ENCODE results near the gene TMEM132C.

The TMEM132C gene

DNA sequence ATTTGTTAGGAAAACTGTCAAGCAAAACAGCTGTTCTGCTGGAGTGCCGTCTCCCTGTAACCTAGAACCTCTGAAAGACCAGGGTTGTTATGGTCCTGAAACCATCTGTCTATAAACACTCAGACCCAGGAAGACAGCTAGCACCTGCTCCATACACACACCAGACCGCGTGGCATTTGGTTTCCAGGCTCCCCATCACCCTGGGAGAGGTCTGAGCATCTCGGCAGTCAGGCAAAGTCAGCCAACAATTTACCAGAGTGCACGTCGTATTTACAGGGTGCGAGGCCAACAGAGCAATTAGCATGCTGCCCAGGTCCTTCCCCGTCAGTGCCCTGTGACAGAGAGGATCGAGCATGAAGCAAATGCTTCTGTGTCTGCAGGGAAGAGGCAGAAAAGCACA is 284.3 kb downstream of the TMEM132C start:
- H3K36me3 ChIP-seq (ENCODE audit: control insufficient read depth in 5 of 5, insufficient read depth in 5 of 5, low read length in 5 of 5), result no peaks in the 10 kb centered on the region
- H3K9me3 ChIP-seq (ENCODE audit: control insufficient read depth in 5 of 5, low read length in 5 of 5), result peaks cover 0 to 4% (median 1%) of the 10 kb centered on the region in 5 donors
- peaks cover 0 to 9% (median 0%) of the 10 kb centered on the region in 5 donors for H3K4me1 ChIP-seq (ENCODE audit: control insufficient read depth in 5 of 5, insufficient read depth in 5 of 5, low read length in 5 of 5)
- no peak overlapping the region for H3K27ac ChIP-seq (ENCODE audit: low read depth, low read length)
- no peaks in the 10 kb centered on the region for H3K27me3 ChIP-seq (ENCODE audit: control insufficient read depth in 5 of 5, insufficient read depth in 4 of 5, low read length in 5 of 5)
- H3K9ac ChIP-seq (ENCODE audit: low read length in 5 of 5), result no peak overlapping the region
- H3K4me3 ChIP-seq (ENCODE audit: low read depth in 1 of 5, low read length in 5 of 5), result no peak overlapping the region

DNA sequence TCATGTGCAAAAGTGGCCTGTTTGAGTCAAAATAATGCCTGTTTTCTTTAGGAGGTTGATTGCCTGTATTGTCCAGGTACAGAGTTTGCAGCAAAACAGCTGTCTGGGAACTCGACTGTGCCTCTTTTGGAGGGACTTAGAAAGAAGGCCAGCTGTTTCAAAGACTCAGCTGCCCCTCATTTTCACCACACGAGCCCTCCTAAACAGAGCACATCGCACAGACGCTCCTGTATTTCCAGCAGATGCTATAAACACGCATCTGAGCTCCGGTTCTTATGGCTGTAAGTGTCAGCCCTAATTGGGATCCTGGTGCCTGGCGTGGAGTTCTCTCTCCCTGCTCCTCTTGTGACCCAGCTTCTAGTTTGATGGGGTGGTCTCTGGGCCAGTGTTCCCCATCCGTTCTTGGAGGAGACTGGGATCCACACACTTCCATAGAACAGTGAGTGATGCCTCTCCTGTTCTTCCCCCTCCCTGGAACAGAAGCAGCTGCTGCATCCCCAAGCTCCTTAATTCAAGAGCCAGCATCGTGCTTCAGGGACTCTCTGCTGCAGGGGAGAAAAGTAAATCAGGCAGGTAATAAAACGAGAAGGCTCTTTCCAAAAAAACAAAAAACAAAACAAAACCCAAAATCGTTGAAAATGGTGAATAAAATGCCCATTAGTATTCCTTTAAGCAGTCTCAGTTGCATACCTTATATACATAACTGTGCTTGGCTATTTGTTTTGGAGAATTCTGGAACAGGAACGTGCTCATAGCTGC is 287.8 kb downstream of the TMEM132C start:
- Histone ChIP-seq H3K4me1 (ENCODE audit: control insufficient read depth in 5 of 5, insufficient read depth in 5 of 5, low read length in 5 of 5) (peaks cover 0 to 4% (median 0%) of the 10 kb centered on the region in 5 donors), H3K27me3 (ENCODE audit: control insufficient read depth in 5 of 5, insufficient read depth in 4 of 5, low read length in 5 of 5) (no peaks in the 10 kb centered on the region), H3K36me3 (ENCODE audit: control insufficient read depth in 5 of 5, insufficient read depth in 5 of 5, low read length in 5 of 5) (no peaks in the 10 kb centered on the region), H3K27ac (ENCODE audit: low read depth, low read length) (no peak overlapping the region), H3K9ac (ENCODE audit: low read length in 5 of 5) (no peak overlapping the region), H3K4me3 (ENCODE audit: low read depth in 1 of 5, low read length in 5 of 5) (no peak overlapping the region), H3K9me3 (ENCODE audit: control insufficient read depth in 5 of 5, low read length in 5 of 5) (peaks cover 2 to 13% (median 9%) of the 10 kb centered on the region in 5 donors)

DNA sequence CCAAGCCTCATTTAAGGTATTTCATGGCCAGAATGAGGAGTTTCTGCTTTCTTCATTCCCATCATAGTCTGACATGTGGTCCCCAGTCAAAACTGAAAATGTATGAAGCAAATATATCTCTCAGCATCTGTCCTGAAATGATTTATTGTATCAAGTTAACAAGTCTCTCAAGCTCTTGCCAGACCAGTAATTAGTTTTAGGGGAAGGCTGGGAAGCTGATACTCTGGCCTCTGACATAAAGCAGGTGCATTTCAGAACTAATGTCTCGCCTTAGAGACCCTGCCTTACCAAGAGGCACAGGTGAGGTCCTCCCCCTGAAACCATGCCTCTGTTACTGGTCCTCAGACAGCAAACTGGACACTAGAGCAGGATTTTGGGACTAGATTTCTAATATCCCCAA is 290.3 kb downstream of the TMEM132C start:
- Histone ChIP-seq H3K9ac (ENCODE audit: low read length in 5 of 5) (no peak overlapping the region), H3K9me3 (ENCODE audit: control insufficient read depth in 5 of 5, low read length in 5 of 5) (peaks cover 2 to 13% (median 9%) of the 10 kb centered on the region in 5 donors), H3K36me3 (ENCODE audit: control insufficient read depth in 5 of 5, insufficient read depth in 5 of 5, low read length in 5 of 5) (no peaks in the 10 kb centered on the region), H3K4me1 (ENCODE audit: control insufficient read depth in 5 of 5, insufficient read depth in 5 of 5, low read length in 5 of 5) (peaks cover 0 to 4% (median 0%) of the 10 kb centered on the region in 5 donors), H3K27me3 (ENCODE audit: control insufficient read depth in 5 of 5, insufficient read depth in 4 of 5, low read length in 5 of 5) (no peaks in the 10 kb centered on the region), H3K4me3 (ENCODE audit: low read depth in 1 of 5, low read length in 5 of 5) (no peak overlapping the region), H3K27ac (ENCODE audit: low read depth, low read length) (no peak overlapping the region)

DNA sequence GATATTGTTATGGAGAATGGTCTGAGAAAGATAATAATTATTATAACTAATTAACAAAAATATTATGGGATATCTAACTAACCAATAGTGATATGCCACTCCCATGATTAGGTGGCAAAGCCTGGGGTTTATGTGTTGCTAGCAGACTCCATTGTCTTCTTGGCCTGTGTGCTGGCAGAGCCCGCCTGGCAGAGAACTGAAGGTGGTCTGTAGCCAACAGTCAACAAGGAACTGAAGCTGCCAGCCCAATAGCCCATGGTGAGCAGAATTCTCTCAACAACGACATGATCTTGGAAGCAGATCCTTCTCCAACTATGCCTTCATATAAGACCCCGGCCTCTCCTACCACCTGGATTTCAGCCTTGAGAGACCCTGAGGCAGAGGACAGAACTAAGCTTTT is 298.0 kb downstream of the TMEM132C start:
- H3K4me3 ChIP-seq (ENCODE audit: low read depth in 1 of 5, low read length in 5 of 5), result no peak overlapping the region
- no peaks in the 10 kb centered on the region for H3K27me3 ChIP-seq (ENCODE audit: control insufficient read depth in 5 of 5, insufficient read depth in 4 of 5, low read length in 5 of 5)
- no peaks in the 10 kb centered on the region for H3K4me1 ChIP-seq (ENCODE audit: control insufficient read depth in 5 of 5, insufficient read depth in 5 of 5, low read length in 5 of 5)
- H3K9me3 ChIP-seq (ENCODE audit: control insufficient read depth in 5 of 5, low read length in 5 of 5), result peaks cover 0 to 11% (median 9%) of the 10 kb centered on the region in 5 donors
- H3K36me3 ChIP-seq (ENCODE audit: control insufficient read depth in 5 of 5, insufficient read depth in 5 of 5, low read length in 5 of 5), result no peaks in the 10 kb centered on the region
- no peak overlapping the region for H3K27ac ChIP-seq (ENCODE audit: low read depth, low read length)
- no peak overlapping the region for H3K9ac ChIP-seq (ENCODE audit: low read length in 5 of 5)

DNA sequence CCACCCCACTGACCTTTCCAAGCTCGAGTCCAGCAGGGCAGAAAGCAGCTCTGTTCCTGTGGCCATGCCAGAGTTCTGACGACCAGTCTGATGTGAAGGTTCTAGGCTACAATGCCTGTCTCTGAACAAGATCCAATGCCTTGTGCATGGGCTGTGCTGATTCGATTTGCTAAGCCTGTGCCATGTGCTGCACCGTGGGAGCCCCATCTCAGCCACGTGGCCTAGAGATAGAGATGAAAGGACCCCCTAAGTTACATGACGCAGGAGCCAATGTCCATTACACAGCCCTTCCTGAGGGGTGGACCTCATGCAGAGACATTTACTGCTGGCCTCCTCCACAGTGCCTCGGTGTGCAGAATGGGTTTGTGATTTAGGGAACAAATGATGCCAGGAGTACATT is 300.8 kb downstream of the TMEM132C start:
- H3K27me3 ChIP-seq (ENCODE audit: control insufficient read depth in 5 of 5, insufficient read depth in 4 of 5, low read length in 5 of 5), result no peaks in the 10 kb centered on the region
- no peak overlapping the region for H3K9ac ChIP-seq (ENCODE audit: low read length in 5 of 5)
- no peak overlapping the region for H3K4me3 ChIP-seq (ENCODE audit: low read depth in 1 of 5, low read length in 5 of 5)
- H3K36me3 ChIP-seq (ENCODE audit: control insufficient read depth in 5 of 5, insufficient read depth in 5 of 5, low read length in 5 of 5), result no peaks in the 10 kb centered on the region
- H3K27ac ChIP-seq (ENCODE audit: low read depth, low read length), result no peak overlapping the region
- no peaks in the 10 kb centered on the region for H3K4me1 ChIP-seq (ENCODE audit: control insufficient read depth in 5 of 5, insufficient read depth in 5 of 5, low read length in 5 of 5)
- H3K9me3 ChIP-seq (ENCODE audit: control insufficient read depth in 5 of 5, low read length in 5 of 5), result peaks cover 0 to 11% (median 11%) of the 10 kb centered on the region in 5 donors

DNA sequence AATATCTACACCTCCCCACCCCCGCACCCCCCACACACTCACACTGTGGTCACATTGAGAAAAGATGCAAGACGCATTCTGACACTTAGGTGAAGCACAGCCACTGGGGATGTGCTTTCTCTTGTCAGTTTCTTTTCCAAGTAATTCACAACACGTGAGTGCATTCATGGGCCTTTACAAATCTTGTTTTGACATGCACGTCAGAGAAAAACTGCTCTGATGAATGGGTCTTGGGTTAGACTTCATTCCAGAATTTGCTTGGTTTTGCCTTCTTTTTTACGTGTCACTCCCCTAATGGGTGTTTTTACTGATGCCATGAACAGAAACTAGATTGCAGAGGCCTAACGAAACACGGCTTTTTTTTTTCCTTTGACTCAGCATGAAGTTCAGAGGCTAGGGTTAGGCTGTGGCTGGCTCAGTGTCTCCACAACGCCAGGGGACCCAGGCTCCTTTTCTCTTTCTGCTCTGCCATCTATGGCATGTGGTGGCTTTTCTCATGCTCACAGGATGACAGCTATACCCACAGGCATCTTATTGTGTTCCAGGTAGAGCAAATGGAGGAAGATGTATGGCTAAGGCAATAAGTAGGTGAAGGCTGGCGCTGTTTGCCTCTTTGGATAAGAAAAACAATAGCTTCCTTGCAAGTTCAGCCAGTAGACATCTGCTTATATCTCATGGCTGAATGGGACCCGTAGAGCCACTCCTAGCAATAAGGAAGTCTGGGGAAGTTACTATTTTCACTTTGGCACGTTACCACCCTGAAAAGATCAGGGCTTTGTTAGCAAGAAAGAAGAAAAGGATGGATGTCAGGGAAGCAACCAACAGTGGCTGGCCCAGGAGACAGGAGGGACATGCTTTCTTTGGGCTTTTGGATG is 303.5 kb downstream of the TMEM132C start:
- Histone ChIP-seq H3K27ac (ENCODE audit: low read depth, low read length) (no peak overlapping the region), H3K9ac (ENCODE audit: low read length in 5 of 5) (no peak overlapping the region), H3K4me1 (ENCODE audit: control insufficient read depth in 5 of 5, insufficient read depth in 5 of 5, low read length in 5 of 5) (peaks cover 0 to 4% (median 0%) of the 10 kb centered on the region in 5 donors), H3K4me3 (ENCODE audit: low read depth in 1 of 5, low read length in 5 of 5) (no peak overlapping the region), H3K36me3 (ENCODE audit: control insufficient read depth in 5 of 5, insufficient read depth in 5 of 5, low read length in 5 of 5) (no peaks in the 10 kb centered on the region), H3K9me3 (ENCODE audit: control insufficient read depth in 5 of 5, low read length in 5 of 5) (peaks cover 0 to 8% (median 6%) of the 10 kb centered on the region in 5 donors), H3K27me3 (ENCODE audit: control insufficient read depth in 5 of 5, insufficient read depth in 4 of 5, low read length in 5 of 5) (no peaks in the 10 kb centered on the region)

DNA sequence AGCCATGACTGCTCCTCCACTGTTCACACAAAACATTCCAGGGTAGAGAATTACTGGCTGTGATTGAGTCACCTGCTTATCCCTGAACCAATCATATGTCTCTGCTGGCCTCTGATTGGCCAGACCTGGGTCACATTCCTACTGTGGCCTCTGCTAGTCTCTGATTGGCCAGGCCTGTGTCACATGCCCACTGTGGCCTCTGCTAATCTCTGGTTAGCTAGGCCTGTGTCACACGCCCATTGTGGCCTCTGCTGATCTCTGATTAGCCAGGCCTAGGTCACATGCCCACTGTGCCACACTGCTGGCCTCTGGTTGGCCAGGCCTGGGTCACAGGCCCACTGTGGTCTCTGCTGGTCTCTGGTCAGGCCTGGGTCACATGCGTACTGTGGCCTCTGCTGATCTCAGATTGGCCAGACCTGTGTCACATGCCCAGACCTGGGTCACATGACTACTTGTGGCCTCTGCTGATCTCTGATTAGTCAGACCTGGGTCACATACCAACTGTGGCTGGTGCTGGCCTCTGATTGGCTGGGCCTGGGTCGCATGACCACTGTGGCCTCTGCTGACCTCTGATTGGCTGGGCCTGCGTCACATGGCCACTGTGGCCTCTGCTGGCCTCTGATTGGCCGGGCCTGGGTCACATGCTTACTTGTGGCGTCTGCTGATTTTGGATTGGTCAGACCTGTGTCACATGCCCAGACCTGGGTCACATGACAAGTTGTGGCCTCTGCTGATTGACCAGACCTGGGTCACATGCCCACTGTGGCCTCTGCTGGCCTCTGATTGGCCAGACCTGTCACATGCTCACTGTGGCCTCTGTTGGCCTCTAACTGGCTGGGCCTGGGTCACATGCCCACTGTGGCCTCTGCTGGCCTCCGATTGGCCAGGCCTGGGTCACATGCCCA is 305.2 kb downstream of the TMEM132C start:
- Histone ChIP-seq H3K4me1 (ENCODE audit: control insufficient read depth in 5 of 5, insufficient read depth in 5 of 5, low read length in 5 of 5) (peaks cover 0 to 4% (median 0%) of the 10 kb centered on the region in 5 donors), H3K36me3 (ENCODE audit: control insufficient read depth in 5 of 5, insufficient read depth in 5 of 5, low read length in 5 of 5) (no peaks in the 10 kb centered on the region), H3K27ac (ENCODE audit: low read depth, low read length) (no peak overlapping the region), H3K9me3 (ENCODE audit: control insufficient read depth in 5 of 5, low read length in 5 of 5) (peaks cover 0 to 8% (median 6%) of the 10 kb centered on the region in 5 donors), H3K9ac (ENCODE audit: low read length in 5 of 5) (no peak overlapping the region), H3K4me3 (ENCODE audit: low read depth in 1 of 5, low read length in 5 of 5) (no peak overlapping the region), H3K27me3 (ENCODE audit: control insufficient read depth in 5 of 5, insufficient read depth in 4 of 5, low read length in 5 of 5) (no peaks in the 10 kb centered on the region)

DNA sequence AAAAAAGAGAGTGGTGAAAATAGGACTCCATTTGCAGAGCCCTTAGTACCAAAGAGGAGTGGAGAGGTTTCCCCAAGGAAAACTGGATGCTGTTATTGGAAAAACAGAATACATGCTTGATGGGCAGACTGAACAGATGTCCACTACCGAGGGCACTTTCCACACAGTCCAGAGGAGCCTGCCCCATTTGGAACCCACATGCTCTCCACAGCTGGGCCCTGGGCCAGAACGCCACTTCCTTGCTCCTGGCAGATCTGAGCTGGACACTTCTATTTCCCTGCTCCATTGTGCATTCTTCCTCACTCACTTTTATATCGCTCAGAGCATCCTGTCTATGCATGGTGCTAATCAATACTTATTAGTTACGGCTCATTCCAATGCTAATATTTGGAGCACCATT is 306.9 kb downstream of the TMEM132C start:
- peaks cover 0 to 8% (median 6%) of the 10 kb centered on the region in 5 donors for H3K9me3 ChIP-seq (ENCODE audit: control insufficient read depth in 5 of 5, low read length in 5 of 5)
- peaks cover 0 to 4% (median 0%) of the 10 kb centered on the region in 5 donors for H3K4me1 ChIP-seq (ENCODE audit: control insufficient read depth in 5 of 5, insufficient read depth in 5 of 5, low read length in 5 of 5)
- H3K4me3 ChIP-seq (ENCODE audit: low read depth in 1 of 5, low read length in 5 of 5), result no peak overlapping the region
- H3K27me3 ChIP-seq (ENCODE audit: control insufficient read depth in 5 of 5, insufficient read depth in 4 of 5, low read length in 5 of 5), result no peaks in the 10 kb centered on the region
- no peak overlapping the region for H3K27ac ChIP-seq (ENCODE audit: low read depth, low read length)
- H3K9ac ChIP-seq (ENCODE audit: low read length in 5 of 5), result no peak overlapping the region
- H3K36me3 ChIP-seq (ENCODE audit: control insufficient read depth in 5 of 5, insufficient read depth in 5 of 5, low read length in 5 of 5), result no peaks in the 10 kb centered on the region

DNA sequence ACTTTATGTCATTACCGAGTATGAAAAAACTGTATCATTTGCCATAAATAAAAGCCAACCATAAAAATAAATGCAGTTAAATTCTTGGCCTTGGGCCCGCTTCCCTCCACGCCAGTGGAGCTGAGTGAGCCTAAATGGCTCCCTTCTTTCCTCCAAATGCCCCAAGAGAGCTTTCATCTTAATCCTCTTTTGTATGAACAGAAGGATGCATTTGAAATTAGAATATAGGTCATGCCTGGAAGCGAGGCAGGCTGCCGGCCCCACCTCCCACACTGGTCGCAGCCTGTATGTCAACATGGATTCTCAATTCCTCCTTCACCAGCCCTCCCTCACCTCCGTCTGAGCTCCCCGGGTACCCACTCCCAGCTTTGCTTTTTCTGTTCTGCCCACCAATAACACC is 311.1 kb downstream of the TMEM132C start:
- no peaks in the 10 kb centered on the region for H3K27me3 ChIP-seq (ENCODE audit: control insufficient read depth in 5 of 5, insufficient read depth in 4 of 5, low read length in 5 of 5)
- peaks cover 0 to 4% (median 0%) of the 10 kb centered on the region in 5 donors for H3K4me1 ChIP-seq (ENCODE audit: control insufficient read depth in 5 of 5, insufficient read depth in 5 of 5, low read length in 5 of 5)
- H3K9ac ChIP-seq (ENCODE audit: low read length in 5 of 5), result no peak overlapping the region
- H3K36me3 ChIP-seq (ENCODE audit: control insufficient read depth in 5 of 5, insufficient read depth in 5 of 5, low read length in 5 of 5), result no peaks in the 10 kb centered on the region
- no peak overlapping the region for H3K4me3 ChIP-seq (ENCODE audit: low read depth in 1 of 5, low read length in 5 of 5)
- no peak overlapping the region for H3K27ac ChIP-seq (ENCODE audit: low read depth, low read length)
- no peaks in the 10 kb centered on the region for H3K9me3 ChIP-seq (ENCODE audit: control insufficient read depth in 5 of 5, low read length in 5 of 5)
